ENCODE data around the gene GRIN1.

The GRIN1 gene

GRCh38 chr9:137178201-137178938 is 39.4 kb downstream of the GRIN1 start:
- no peak for DNase-seq (ENCODE audit: low read depth in 2 of 2)

- no peak for DNase-seq (ENCODE audit: low read depth in 2 of 2)
Observed at GRCh38 chr9:137178939-137179630, 40.1 kb downstream of the GRIN1 start.

DNA sequence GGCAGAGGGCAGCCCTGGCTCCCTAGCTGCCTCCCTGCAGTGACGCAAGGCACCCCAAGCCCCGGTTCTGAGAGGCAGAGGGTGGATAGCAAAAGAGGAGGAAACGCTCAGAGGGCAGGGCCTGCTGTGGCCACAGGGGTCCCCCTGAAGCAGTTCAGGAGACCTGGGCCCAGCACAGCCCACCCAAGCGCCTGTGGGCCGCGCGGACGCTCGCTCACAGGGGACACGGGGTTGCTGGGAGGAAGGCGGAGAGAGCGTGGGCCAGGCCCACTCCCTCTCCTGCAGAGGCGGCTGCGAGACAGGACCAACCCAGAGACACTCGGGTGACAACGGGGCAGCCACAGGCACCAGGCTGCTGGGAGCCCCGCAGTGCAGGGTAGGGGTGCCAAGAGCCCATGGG is 40.8 kb downstream of the GRIN1 start:
- no peak for DNase-seq (ENCODE audit: low read depth in 2 of 2)

DNA sequence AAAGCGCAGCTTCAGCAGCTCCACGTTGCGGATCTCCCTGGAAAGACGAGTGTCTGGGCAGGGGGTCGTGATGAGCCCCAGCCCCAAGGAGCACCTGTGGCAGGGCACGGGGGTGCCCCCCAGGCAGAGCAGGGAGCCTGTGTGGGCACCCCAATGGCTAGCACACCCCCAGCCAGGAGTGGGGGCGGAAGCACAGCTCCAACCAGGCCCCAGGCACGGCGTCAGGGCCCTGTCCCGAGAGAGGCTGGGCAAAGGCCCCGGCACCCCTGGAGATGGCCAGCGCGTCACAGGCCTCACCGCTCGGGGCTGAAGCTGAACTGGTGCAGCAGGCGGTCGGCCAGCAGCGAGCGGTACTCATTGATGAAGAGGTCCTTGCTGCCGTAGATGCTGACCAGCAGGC is 41.5 kb downstream of the GRIN1 start:
- DNase-seq (ENCODE audit: low read depth in 2 of 2), result no peak

DNA sequence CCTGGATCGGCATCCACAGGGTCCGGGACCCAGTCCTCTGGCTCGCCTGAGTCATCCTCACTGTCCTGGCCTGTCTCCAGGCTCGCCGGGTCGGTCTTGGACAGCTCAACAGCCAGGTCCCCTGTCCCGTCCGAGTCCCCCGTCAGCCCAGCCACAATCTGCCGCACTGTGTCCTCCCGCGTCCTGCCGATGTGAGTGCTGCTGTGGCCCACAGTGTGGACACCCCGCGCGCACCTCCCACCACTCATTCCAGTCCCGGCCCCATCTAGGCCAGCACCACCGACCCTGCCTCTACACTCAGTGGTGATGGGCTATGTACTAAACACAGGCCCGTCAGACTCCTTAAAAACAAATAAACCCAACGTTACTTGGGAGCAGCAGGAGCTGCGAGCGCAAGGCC is 42.7 kb downstream of the GRIN1 start:
- DNase-seq (ENCODE audit: low read depth in 2 of 2), result no peak

GRCh38 chr9:137182836-137183235 is 43.9 kb downstream of the GRIN1 start:
- DNase-seq (ENCODE audit: low read depth in 2 of 2), result no peak

GRCh38 chr9:137183980-137184595 is 45.1 kb downstream of the GRIN1 start:
- DNase-seq (ENCODE audit: low read depth in 2 of 2), result no peak

DNA sequence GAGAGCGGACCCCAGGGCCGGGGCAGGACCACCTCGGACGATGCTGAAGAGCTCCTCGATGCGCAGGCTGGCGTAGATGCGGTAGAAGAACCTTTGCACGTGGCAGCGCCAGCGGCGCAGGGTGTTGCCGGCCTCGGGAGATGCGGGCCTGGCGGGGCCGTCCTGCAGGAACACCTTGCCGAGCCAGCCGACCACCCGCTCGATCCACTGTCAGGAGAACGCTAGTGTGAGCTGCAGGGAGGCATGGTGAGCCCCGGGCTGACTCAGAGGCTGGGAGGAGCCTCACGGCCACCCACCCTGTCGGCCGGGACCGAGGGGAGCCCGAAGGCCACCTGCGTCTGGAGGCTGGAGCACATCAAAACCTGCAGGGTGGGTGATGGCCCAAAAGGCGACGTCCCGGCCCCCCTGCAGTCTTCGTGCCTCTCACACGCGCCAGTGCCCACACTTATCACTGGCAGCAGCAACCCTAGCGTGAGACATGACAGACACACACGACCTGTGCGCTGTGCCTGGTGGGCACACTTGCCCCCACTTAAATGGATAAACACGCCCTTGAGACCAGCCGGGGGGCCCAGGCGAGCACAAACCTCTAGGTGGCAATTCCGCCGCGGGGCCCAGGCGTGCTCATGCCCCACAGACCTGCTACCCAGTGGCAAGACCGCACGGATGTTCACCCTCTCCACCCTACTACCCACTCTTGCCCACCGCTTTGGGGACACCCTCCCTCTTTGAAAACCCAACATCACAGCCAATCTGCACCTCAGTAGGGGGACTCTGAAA is 46.1 kb downstream of the GRIN1 start:
- no peak for DNase-seq (ENCODE audit: low read depth in 2 of 2)

- no peak for DNase-seq (ENCODE audit: low read depth in 2 of 2)
Observed at GRCh38 chr9:137185921-137186320, 47.0 kb downstream of the GRIN1 start.

GRCh38 chr9:137186385-137186784 is 47.4 kb downstream of the GRIN1 start:
- DNase-seq (ENCODE audit: low read depth in 2 of 2), result no peak

DNA sequence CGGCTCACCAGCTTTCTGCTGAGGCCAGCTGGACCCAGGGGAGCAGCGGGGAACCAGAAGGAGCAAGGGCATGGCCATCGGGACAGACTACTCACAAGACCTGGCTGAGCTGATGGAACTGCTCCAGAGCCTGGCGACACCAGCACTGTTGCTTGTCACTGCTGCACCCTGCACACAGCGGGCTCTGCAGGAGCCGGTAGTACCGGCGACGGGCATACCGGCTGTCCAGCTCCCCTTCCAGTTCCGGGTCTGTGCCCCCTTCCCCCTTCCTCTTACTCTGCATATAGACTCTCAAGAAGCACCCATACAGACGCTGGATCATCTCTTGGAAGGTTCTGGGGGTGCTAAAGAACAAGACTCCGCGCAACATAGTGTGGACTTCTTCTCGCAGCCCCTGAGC is 48.4 kb downstream of the GRIN1 start:
- DNase-seq (ENCODE audit: low read depth in 2 of 2), result no peak

GRCh38 chr9:137188086-137188489 is 49.1 kb downstream of the GRIN1 start:
- no peak for DNase-seq (ENCODE audit: low read depth in 2 of 2)

DNA sequence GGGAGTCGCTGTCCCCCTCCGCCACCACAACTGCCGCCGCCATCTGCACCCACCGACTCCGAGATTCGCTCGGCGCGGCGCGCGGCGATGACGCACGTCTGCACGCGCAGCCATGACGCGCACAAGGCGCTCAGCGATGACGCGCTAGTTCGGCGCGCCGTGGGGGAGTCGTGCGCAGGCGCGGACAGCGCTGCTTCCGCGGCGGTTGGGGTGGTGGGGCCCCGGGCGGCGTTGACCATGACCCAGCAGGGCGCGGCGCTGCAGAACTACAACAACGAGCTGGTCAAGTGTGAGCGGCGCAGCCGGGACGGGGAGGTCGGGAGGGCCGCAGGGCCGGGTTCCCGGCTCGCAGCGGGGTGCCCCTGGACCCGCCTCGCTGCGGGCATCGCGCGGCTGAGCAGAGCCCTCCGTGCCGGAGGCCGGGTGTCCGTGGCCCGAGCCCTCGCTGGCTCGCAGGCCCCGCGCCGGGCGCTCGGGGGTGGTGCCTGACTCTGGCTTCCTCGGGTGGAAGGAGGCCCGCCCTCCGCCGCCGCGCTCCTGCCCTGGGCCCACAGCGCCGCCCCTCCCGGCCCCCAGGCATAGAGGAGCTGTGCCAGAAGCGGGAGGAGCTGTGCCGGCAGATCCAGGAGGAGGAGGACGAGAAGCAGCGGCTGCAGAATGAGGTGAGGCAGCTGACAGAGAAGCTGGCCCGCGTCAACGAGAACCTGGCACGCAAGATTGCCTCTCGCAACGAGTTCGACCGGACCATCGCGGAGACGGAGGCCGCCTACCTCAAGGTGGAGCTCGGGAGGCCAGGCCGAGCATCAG is 49.7 kb downstream of the GRIN1 start, which contains the start of the genes ANAPC2 and SSNA1:
Gene ANAPC2, minus strand, starts transcription at position 71 of the 807 bp plus-strand sequence. Its CDS starts 28 bp downstream, at position 43.
Gene SSNA1, plus strand, starts transcription at position 187 of the 807 bp plus-strand sequence. Its CDS starts 51 bp downstream, at position 238.
- peak; percentile 77 to 90 for DNase-seq (ENCODE audit: low read depth in 2 of 2)

DNA sequence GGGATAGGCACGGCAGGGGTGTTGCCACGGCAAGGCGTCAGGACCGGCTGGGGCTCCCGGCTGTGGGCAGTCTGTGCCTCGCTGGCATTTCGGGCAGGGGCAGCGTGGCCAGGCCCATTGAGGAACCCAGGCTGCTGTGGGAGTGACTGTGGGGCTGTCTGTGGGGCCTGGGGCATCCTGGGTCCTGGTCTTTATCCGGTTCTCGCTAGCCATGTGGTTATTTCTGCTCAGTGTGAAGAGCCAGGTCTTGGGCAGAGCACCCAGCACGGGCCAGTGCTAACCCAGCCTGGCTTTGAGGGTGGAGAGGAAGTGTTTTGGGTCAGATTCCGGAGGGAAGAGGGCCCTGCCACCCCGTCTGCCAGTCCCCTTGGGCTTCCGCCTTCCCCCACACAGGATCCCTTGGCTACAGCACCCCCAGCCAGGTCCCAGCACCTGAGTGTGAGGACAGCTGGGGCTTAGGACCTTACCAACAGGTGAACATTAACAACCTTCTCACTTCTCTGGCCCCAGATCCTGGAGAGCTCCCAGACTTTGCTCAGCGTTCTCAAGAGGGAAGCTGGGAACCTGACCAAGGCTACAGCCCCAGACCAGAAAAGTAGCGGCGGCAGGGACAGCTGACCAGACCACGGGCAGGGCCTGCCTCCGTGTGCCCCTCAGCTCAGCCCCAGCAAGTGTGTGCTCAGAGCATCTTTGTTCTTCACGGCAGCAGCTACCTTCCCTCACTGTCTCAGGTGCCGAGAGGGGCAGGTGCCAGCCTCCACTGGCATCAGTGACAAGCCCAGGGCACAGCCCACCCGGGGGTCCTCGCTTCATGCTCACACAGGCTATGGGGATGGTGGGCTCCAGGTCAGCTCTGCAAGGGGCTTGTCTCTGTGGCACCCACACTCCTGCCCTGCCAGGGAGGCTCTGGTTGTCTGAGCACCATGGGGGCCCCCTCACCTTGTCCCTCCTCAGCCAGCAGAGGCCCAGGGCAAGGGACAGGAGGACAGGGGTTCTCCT is 50.6 kb downstream of the GRIN1 start:
- DNase-seq (ENCODE audit: low read depth in 2 of 2), result no peak

DNA sequence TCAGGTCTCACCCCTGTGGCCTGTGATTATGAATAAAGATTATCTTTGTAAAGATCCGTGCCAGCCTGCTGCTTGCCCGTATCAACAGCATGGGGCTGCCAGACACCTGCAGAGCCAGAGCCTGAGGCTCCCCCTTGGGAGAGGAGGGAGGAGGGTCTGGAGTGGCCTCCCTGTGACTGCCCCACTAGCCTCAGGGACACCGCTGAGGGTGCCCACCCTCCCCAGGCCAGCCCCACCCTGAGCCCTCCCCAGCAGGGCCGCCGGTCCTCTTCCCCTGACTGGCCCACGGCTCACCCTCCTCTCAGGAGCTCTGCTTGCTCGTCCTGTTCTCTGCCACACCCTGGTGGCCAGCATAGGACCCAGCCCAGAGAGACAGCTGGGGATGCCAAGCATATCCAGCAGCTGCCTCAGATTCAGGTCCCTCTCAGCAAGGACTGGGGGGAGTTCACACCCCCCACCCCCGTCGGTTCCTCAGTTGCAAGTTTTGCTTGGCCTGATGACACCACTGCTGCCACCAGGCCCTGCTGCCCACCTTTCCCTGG is 51.4 kb downstream of the GRIN1 start:
- no peak for DNase-seq (ENCODE audit: low read depth in 2 of 2)

GRCh38 chr9:137191245-137191644 is 52.3 kb downstream of the GRIN1 start:
- no peak for DNase-seq (ENCODE audit: low read depth in 2 of 2)

DNA sequence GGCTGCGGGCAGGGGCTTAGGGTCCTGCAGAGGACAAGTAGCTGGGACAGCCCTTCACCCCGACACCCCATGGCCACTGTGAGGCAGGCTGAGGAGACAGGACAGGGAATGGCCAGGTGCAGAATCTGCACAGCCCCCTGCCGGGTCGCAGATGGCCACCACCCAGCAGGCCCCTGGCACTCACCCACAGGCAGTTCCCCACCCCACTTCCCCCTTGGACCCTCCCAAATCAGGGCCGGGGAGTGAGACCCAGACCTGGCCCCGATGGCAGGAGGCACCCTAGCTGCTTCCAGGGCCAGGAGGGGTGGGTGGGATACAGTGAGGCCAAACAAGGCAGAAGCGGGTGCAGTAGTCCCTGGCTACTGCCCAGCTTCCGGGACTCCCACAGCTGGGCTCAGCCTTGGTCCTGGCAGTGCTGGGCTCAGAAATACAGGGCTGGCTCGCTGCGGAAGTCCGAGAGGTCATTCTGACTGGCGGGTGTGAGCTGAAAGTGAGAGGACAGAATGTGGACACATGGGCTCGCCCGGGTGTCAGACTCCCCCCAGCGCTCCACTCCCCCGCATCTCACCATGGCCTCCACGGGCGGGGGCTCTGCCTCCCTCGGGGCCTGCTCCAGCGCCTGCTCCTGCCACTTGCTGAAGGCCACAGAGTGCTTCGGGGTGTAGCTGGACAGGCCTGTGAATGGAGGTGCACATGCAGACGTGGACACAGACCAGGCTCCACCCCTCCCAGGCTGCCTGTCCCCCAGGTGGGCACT is 52.9 kb downstream of the GRIN1 start:
- DNase-seq (ENCODE audit: low read depth in 2 of 2), result no peak

- DNase-seq (ENCODE audit: low read depth in 2 of 2), result no peak
Observed at GRCh38 chr9:137192448-137192780, 53.5 kb downstream of the GRIN1 start.

GRCh38 chr9:137192859-137193258 is 53.9 kb downstream of the GRIN1 start:
- DNase-seq (ENCODE audit: low read depth in 2 of 2), result no peak
